SIG-M5 (cell line): ENCODE data around the gene KLHL9.

ENCODE experiments used
- DNase-seq: peaks from one replicate; lab custom pipeline; 2025; lab: John Stamatoyannopoulos, UW

KLHL9 gene

GRCh38 chr9:21317956-21318923 is 17.0 kb downstream of the KLHL9 start:
- DNase-seq = no peak

GRCh38 chr9:21316860-21317259 is 18.3 kb downstream of the KLHL9 start:
- no peak for DNase-seq

DNA sequence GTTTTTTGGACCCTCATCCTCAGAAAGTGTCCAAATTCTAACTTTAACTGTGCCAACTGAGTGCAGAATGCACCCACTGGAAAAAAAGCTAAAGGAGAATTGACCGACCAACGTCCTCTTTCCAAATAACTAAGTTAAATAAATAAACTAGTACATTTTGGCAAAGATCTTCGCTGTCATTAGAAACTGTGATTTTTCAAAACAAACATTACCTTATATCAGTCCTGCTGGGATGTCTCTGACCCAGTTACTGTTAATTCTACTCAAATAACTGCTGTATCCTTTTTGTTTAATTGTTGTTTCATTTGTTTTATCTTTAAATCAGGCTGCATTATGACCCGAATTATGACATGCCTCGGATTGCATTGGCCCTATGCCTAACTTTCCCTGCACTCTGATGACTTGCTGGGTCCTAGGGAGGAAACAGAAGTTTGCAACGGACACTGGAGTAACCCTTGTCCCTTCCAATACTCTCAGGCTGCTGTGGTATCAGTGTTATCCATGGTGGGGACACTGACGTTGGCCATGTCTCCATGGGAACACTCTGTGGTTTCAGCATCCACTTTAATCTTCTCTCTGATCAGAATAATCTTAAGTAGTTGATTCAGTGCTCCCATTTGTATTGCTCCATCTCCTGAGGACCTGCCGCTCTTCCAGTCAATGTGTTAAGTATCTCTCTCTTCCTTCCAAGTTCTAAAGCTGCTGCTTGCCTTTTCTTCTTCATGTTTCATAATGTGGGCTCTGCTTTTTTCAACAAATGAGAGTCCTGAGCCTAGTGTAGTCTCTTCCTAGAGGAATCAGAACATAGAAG is 19.0 kb downstream of the KLHL9 start:
- DNase-seq = no peak

- no peak for DNase-seq
Observed at GRCh38 chr9:21314152-21314551, 21.1 kb downstream of the KLHL9 start.

DNA sequence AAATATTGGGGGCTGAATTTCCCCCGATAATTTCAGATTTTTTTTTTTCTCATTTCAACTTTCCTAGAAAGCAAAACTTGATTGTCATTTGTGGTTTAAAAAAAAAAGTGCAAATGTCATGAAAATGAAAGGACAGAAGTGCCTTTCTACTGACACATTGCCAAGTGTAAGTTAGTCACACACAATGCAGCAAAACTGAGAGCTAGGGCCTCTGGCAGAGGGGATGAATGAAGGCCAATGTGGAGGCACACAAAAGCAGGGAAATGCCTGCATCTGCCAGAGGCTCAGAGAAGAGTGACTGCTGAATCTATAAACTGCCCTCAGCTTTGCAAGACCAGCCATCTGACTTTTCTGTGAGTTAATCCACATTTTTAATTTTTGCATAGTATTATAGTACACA is 23.3 kb downstream of the KLHL9 start:
- DNase-seq = no peak

DNA sequence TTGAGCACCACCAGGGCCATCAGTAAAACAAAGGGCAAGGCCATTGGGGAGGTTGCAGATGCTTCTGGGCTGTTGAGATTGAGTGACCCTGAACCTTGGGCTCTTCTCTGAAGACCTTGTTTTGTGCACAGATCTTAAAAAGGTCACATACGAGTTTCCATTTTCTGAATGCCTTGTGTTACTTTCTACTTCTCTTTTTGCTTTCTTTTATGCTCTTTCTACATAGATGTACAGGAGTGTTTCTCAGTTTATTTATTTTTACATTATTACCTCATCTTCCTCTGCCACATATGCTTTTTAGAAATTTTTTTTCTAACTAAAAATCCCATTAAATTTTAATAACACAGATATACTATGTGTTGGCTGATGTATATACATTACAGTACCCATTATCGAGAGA is 30.0 kb downstream of the KLHL9 start, which contains the start of gene IFNA5:
TSS of gene IFNA5 (minus strand) at position 101 of the 400 bp plus-strand sequence. CDS start at position 44, 57 bp downstream.
- DNase-seq = no peak

DNA sequence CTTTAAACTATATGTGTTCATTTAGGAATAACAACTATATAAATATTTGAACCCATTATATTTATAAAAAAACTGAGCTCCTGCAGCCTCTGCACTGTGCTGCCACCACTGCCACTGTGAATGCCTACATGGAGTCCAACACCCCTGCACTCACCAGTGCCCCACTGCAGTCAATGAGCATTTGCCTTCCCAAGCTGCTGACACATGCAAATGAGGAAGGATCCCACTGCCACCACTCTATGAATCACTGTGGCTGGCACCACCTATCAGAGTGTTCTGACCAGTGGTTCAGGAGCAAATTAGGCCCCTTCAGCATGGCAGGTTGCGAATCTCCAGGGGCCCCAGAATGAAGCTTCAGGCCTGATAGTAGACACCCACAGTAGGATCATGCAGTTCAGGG is 39.2 kb downstream of the KLHL9 start:
- no peak for DNase-seq

- DNase-seq = peak; percentile 14
Observed at GRCh38 chr9:21294904-21295538, 40.2 kb downstream of the KLHL9 start.

GRCh38 chr9:21294364-21294774 is 40.8 kb downstream of the KLHL9 start:
- no peak for DNase-seq

GRCh38 chr9:21289848-21290247 is 45.4 kb downstream of the KLHL9 start:
- no peak for DNase-seq

DNA sequence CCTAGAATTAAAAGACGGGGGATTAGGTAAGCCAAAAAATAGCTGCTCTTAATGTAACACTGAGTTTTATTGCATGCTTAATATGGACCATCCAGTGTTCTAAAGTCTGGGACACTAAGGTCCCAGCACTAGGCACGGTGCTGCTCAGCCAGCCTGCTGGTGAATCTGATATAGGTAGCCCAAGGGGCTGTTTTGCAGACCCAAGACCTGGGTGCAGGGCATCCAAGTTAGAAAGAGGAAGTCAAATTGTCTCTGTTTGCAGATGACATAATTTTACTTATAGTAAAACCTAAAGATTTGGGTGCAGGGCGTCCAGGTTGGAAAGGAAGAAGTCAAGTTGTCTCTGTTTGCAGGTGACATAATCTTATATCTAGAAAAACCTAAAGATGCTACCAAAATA is 47.9 kb downstream of the KLHL9 start:
- no peak for DNase-seq

DNA sequence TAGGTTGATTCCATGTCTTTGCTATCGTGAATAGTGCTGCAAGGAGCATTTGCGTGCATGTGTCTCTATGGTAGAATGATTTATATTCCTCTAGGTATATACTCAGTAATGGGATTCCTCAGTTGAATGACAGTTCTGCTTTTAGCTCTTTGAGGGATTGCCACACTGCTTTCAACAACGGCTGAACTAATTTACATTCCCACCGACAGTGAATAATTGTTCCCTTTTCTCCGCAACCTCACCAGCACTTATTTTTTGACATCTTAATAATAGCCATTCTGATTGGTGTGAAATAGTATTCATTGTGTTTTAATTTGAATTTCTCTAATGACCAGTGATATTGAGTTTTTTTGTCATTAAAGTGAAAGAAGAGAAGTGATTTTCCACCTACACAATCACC is 48.5 kb downstream of the KLHL9 start:
- no peak for DNase-seq

GRCh38 chr9:21286099-21286498 is 49.1 kb downstream of the KLHL9 start:
- DNase-seq = no peak

- no peak for DNase-seq
Observed at GRCh38 chr9:21281275-21281674, 53.9 kb downstream of the KLHL9 start.
